Adrenal gland (tissue), 5 donors: ENCODE results near the gene GPS1.

ENCODE experiments used
- POLR2A ChIP-seq, 2 donors: fragments of 450-650 bp; IDR thresholded peaks; one replicate each; pipeline ENCODE4 v1.6.1; 2017; ENCODE audit warnings: antibody characterized with exemption in 2 of 2, mild to moderate bottlenecking in 2 of 2, moderate library complexity in 1 of 2
- TF ChIP-seq, protein P1 (sequence below), 6 experiments: fragments of 450-650 bp in 4 of 6; fragments of 200-600 bp in 2 of 6; sonication (generic) in 1 of 6; IDR thresholded peaks; 1 replicate in 5 of 6; 2 replicates in 1 of 6; pipeline versions ENCODE4 v1.5.1 to v1.8.0; 2016 to 2021; ENCODE audit warnings: antibody characterized with exemption in 6 of 6, mild to moderate bottlenecking in 2 of 6, moderate library complexity in 1 of 6
- donor health status: DM: no; HTN: no; CAD: no.

GRCh38 chr17:82014432-82014831, 37.3 kb upstream of the GPS1 start:
- TF ChIP-seq POLR2A (IDR thresholded peaks at IDR 0.05): no peak
- TF ChIP-seq, protein P1, sequence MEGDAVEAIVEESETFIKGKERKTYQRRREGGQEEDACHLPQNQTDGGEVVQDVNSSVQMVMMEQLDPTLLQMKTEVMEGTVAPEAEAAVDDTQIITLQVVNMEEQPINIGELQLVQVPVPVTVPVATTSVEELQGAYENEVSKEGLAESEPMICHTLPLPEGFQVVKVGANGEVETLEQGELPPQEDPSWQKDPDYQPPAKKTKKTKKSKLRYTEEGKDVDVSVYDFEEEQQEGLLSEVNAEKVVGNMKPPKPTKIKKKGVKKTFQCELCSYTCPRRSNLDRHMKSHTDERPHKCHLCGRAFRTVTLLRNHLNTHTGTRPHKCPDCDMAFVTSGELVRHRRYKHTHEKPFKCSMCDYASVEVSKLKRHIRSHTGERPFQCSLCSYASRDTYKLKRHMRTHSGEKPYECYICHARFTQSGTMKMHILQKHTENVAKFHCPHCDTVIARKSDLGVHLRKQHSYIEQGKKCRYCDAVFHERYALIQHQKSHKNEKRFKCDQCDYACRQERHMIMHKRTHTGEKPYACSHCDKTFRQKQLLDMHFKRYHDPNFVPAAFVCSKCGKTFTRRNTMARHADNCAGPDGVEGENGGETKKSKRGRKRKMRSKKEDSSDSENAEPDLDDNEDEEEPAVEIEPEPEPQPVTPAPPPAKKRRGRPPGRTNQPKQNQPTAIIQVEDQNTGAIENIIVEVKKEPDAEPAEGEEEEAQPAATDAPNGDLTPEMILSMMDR (IDR thresholded peaks at IDR 0.05): no peak
